ENCODE measurements around the gene FARS2. TPM values are rescaled to one million over a fixed set of nuclear protein-coding genes. Genes with fewer than 3 reads are reported as not detected.

FARS2 gene
- total and polyA plus RNA-seq, 5 donors from 2014 or later = 26.9 to 39.7 (median 34.9) TPM

GRCh38 chr6:5250451-5250850 is 10.9 kb upstream of the FARS2 start:
- Mint-ChIP-seq H3K27me3 (no peaks in the 10 kb centered on the region), H3K36me3 (peaks cover 17% of the 10 kb centered on the region), H3K9me3 (peaks cover 0 to 2% (median 0%) of the 10 kb centered on the region in 7 donors), H3K4me3 (no peak overlapping the region), H3K27ac (no peak overlapping the region), H3K4me1 (peaks cover 3 to 9% (median 6%) of the 10 kb centered on the region in 4 donors)
- Histone ChIP-seq H3K4me3 (ENCODE audit: low read depth, low read length) (no peak overlapping the region), H3K27ac (ENCODE audit: insufficient read depth, low read length, poor library complexity, severe bottlenecking) (no peak overlapping the region), H3K9me3 (ENCODE audit: control insufficient read depth in 2 of 2, low read length in 2 of 2) (no peaks in the 10 kb centered on the region), H3K27me3 (ENCODE audit: control insufficient read depth, insufficient read depth, low read length) (no peaks in the 10 kb centered on the region), H3K36me3 (ENCODE audit: control insufficient read depth, insufficient read depth, low read length) (no peaks in the 10 kb centered on the region), H3K4me1 (ENCODE audit: control insufficient read depth, insufficient read depth, low read length, poor library complexity, severe bottlenecking) (no peaks in the 10 kb centered on the region)
- ATAC-seq (ENCODE audit: low read depth in 2 of 2) = no peak
- DNase-seq = no peak

GRCh38 chr6:5250911-5251310 is 10.4 kb upstream of the FARS2 start:
- Histone ChIP-seq H3K9me3 (ENCODE audit: control insufficient read depth in 2 of 2, low read length in 2 of 2) (no peaks in the 10 kb centered on the region), H3K27me3 (ENCODE audit: control insufficient read depth, insufficient read depth, low read length) (no peaks in the 10 kb centered on the region), H3K4me3 (ENCODE audit: low read depth, low read length) (no peak overlapping the region), H3K4me1 (ENCODE audit: control insufficient read depth, insufficient read depth, low read length, poor library complexity, severe bottlenecking) (no peaks in the 10 kb centered on the region), H3K27ac (ENCODE audit: insufficient read depth, low read length, poor library complexity, severe bottlenecking) (no peak overlapping the region), H3K36me3 (ENCODE audit: control insufficient read depth, insufficient read depth, low read length) (no peaks in the 10 kb centered on the region)
- peaks cover 0 to 8% (median 5%) of the 10 kb centered on the region in 4 donors for H3K4me1 Mint-ChIP-seq
- H3K27me3 Mint-ChIP-seq = no peaks in the 10 kb centered on the region
- ATAC-seq (ENCODE audit: low read depth in 2 of 2) (no peak), DNase-seq (no peak)
- peaks cover 17% of the 10 kb centered on the region for H3K36me3 Mint-ChIP-seq
- H3K27ac Mint-ChIP-seq = no peak overlapping the region
- no peak overlapping the region for H3K4me3 Mint-ChIP-seq
- peaks cover 0 to 2% (median 0%) of the 10 kb centered on the region in 7 donors for H3K9me3 Mint-ChIP-seq

DNA sequence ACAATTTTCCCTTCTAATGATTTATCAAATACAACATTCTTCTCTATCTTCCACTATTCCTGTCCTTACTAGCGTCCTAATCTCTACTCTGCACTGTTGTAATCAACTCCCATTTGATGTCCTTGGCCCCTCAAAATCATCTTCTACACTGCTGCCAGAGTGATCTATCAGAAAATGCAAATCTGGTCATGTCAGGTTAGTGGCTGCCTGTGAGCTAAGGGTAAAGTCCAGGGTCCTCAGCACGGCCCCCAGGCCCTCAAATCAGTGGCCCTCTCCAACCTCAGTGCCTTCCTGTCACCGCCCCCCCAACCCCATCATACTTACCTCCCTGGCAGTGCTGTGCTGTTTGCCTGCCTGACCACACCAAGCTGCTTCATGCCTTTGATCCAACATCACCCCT is 4.4 kb upstream of the FARS2 start:
- Histone ChIP-seq H3K36me3 (ENCODE audit: control insufficient read depth, insufficient read depth, low read length) (no peaks in the 10 kb centered on the region), H3K4me1 (ENCODE audit: control insufficient read depth, insufficient read depth, low read length, poor library complexity, severe bottlenecking) (peaks cover 12% of the 10 kb centered on the region), H3K27me3 (ENCODE audit: control insufficient read depth, insufficient read depth, low read length) (no peaks in the 10 kb centered on the region), H3K27ac (ENCODE audit: insufficient read depth, low read length, poor library complexity, severe bottlenecking) (no peak overlapping the region), H3K9me3 (ENCODE audit: control insufficient read depth in 2 of 2, low read length in 2 of 2) (no peaks in the 10 kb centered on the region), H3K4me3 (ENCODE audit: low read depth, low read length) (no peak overlapping the region)
- H3K9me3 Mint-ChIP-seq = no peaks in the 10 kb centered on the region
- H3K27me3 Mint-ChIP-seq = peaks cover 4% of the 10 kb centered on the region
- no peak for ATAC-seq (ENCODE audit: low read depth in 2 of 2)
- peak overlapping the region in 1 of 3 donors; percentile 53 for H3K27ac Mint-ChIP-seq
- no peak for DNase-seq
- H3K4me1 Mint-ChIP-seq = peaks cover 12 to 26% (median 21%) of the 10 kb centered on the region in 4 donors
- peaks cover 19% of the 10 kb centered on the region for H3K36me3 Mint-ChIP-seq
- no peak overlapping the region for H3K4me3 Mint-ChIP-seq

DNA sequence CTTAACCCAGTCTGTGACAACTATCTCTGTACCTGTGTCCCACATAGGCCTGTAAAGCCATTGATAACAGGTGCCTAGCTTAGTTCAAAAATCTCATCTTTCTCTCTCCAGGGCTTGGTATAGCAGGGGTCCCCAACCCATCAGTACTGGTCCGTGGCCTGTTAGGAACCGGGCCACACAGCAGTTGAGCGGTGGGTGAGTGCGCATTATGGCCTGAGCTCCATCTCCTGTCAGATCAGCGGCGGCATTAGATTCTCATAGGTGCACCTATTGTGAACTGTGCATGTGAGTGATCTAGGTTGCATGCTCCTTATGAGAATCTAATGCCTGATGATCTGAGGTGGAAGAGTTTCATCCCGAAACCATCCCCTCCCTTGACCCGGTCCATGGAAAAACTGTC is 3.9 kb upstream of the FARS2 start:
- H3K4me3 ChIP-seq (ENCODE audit: low read depth, low read length) = no peak overlapping the region
- H3K36me3 ChIP-seq (ENCODE audit: control insufficient read depth, insufficient read depth, low read length) = no peaks in the 10 kb centered on the region
- Mint-ChIP-seq H3K4me3 (peak overlapping the region in 1 of 4 donors; percentile 100), H3K4me1 (peaks cover 10 to 26% (median 23%) of the 10 kb centered on the region in 4 donors), H3K27ac (peak overlapping the region in 1 of 3 donors; percentile 52), H3K27me3 (peaks cover 4% of the 10 kb centered on the region), H3K36me3 (peaks cover 16% of the 10 kb centered on the region), H3K9me3 (no peaks in the 10 kb centered on the region)
- DNase-seq (no peak), ATAC-seq (ENCODE audit: low read depth in 2 of 2) (no peak)
- H3K27me3 ChIP-seq (ENCODE audit: control insufficient read depth, insufficient read depth, low read length) = no peaks in the 10 kb centered on the region
- H3K9me3 ChIP-seq (ENCODE audit: control insufficient read depth in 2 of 2, low read length in 2 of 2) = no peaks in the 10 kb centered on the region
- peaks cover 16% of the 10 kb centered on the region for H3K4me1 ChIP-seq (ENCODE audit: control insufficient read depth, insufficient read depth, low read length, poor library complexity, severe bottlenecking)
- no peak overlapping the region for H3K27ac ChIP-seq (ENCODE audit: insufficient read depth, low read length, poor library complexity, severe bottlenecking)

DNA sequence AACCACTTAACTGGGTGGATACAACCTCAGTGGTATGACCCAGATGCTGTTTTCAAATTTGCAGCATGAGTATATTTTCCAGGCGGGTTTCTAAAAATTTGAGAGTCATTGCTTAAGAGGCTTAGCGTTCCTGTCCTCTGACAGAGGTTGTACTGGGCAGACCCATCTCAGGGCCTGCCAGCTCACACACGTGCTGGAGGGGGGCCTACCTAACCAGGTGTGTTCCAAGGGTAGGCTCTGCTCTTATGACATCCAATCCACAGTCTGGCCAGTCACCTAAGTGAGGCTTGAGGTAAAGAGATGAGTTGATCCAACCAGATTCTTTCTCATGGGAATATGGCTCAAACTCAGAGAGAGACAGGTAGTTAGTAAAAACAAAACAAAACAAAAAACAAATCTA is 1.9 kb upstream of the FARS2 start:
- Mint-ChIP-seq H3K27me3 (peaks cover 4% of the 10 kb centered on the region), H3K36me3 (peaks cover 13% of the 10 kb centered on the region), H3K9me3 (no peaks in the 10 kb centered on the region), H3K4me3 (peak overlapping the region; percentile 94 to 100 (median 98)), H3K4me1 (peaks cover 14 to 33% (median 26%) of the 10 kb centered on the region in 4 donors), H3K27ac (peak overlapping the region; percentile 100)
- peaks cover 20% of the 10 kb centered on the region for H3K4me1 ChIP-seq (ENCODE audit: control insufficient read depth, insufficient read depth, low read length, poor library complexity, severe bottlenecking)
- H3K27ac ChIP-seq (ENCODE audit: insufficient read depth, low read length, poor library complexity, severe bottlenecking) = peak overlapping the region; percentile 98
- no peaks in the 10 kb centered on the region for H3K36me3 ChIP-seq (ENCODE audit: control insufficient read depth, insufficient read depth, low read length)
- H3K9me3 ChIP-seq (ENCODE audit: control insufficient read depth in 2 of 2, low read length in 2 of 2) = no peaks in the 10 kb centered on the region
- no peaks in the 10 kb centered on the region for H3K27me3 ChIP-seq (ENCODE audit: control insufficient read depth, insufficient read depth, low read length)
- peak overlapping the region; percentile 95 for H3K4me3 ChIP-seq (ENCODE audit: low read depth, low read length)
- DNase-seq (no peak), ATAC-seq (ENCODE audit: low read depth in 2 of 2) (no peak)

GRCh38 chr6:5260111-5260620 is 1.1 kb upstream of the FARS2 start:
- no peaks in the 10 kb centered on the region for H3K9me3 Mint-ChIP-seq
- H3K9me3 ChIP-seq (ENCODE audit: control insufficient read depth in 2 of 2, low read length in 2 of 2) = no peaks in the 10 kb centered on the region
- peak overlapping the region; percentile 95 for H3K4me3 ChIP-seq (ENCODE audit: low read depth, low read length)
- no peaks in the 10 kb centered on the region for H3K27me3 ChIP-seq (ENCODE audit: control insufficient read depth, insufficient read depth, low read length)
- DNase-seq = peak; percentile 70 to 88 (median 87)
- peak; percentile 68 to 73 for ATAC-seq (ENCODE audit: low read depth in 2 of 2)
- peak overlapping the region; percentile 94 to 100 (median 98) for H3K4me3 Mint-ChIP-seq
- H3K4me1 Mint-ChIP-seq = peaks cover 17 to 37% (median 30%) of the 10 kb centered on the region in 4 donors
- H3K36me3 ChIP-seq (ENCODE audit: control insufficient read depth, insufficient read depth, low read length) = no peaks in the 10 kb centered on the region
- peaks cover 20% of the 10 kb centered on the region for H3K4me1 ChIP-seq (ENCODE audit: control insufficient read depth, insufficient read depth, low read length, poor library complexity, severe bottlenecking)
- H3K27ac ChIP-seq (ENCODE audit: insufficient read depth, low read length, poor library complexity, severe bottlenecking) = peak overlapping the region; percentile 98
- H3K36me3 Mint-ChIP-seq = peaks cover 10% of the 10 kb centered on the region
- peak overlapping the region; percentile 100 for H3K27ac Mint-ChIP-seq
- H3K27me3 Mint-ChIP-seq = peaks cover 4% of the 10 kb centered on the region

DNA sequence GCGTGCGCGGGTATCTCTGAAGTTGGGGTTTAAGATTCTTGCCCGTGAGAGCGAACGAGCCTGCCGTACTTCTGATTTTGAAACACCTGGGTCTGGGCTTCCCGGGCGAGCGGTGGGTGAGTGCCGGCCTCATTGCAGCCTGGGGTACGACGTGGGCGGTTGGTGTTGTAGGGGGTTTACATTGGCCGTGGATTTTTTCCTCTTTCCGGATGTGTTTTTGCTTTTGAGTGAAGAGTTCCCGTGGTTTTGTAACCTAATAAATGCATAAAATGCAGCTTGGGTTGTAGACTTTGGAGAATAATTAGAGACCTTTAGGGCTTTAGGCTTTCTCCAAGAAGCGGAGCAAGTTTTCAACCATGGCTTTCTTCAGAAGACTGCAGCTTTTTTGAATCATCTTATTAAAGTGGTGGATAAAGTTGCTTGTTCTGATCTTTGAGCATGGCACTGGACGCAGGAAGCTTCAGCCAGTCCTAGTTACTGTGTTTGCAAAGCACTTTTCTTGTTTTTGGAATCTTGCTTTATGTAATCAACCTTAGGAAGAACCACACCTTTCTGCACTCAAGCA is 314 bp downstream of the FARS2 start:
- Histone ChIP-seq H3K9me3 (ENCODE audit: control insufficient read depth in 2 of 2, low read length in 2 of 2) (no peaks in the 10 kb centered on the region), H3K4me3 (ENCODE audit: low read depth, low read length) (peak overlapping the region; percentile 93), H3K36me3 (ENCODE audit: control insufficient read depth, insufficient read depth, low read length) (no peaks in the 10 kb centered on the region), H3K4me1 (ENCODE audit: control insufficient read depth, insufficient read depth, low read length, poor library complexity, severe bottlenecking) (peaks cover 20% of the 10 kb centered on the region), H3K27ac (ENCODE audit: insufficient read depth, low read length, poor library complexity, severe bottlenecking) (peak overlapping the region; percentile 98), H3K27me3 (ENCODE audit: control insufficient read depth, insufficient read depth, low read length) (no peaks in the 10 kb centered on the region)
- Mint-ChIP-seq H3K36me3 (peaks cover 16% of the 10 kb centered on the region), H3K9me3 (no peaks in the 10 kb centered on the region), H3K4me3 (peak overlapping the region; percentile 94 to 100 (median 98)), H3K27me3 (peaks cover 4% of the 10 kb centered on the region), H3K4me1 (peaks cover 22 to 44% (median 34%) of the 10 kb centered on the region in 4 donors), H3K27ac (peak overlapping the region; percentile 100)
- no peak for DNase-seq
- ATAC-seq (ENCODE audit: low read depth in 2 of 2) = no peak

DNA sequence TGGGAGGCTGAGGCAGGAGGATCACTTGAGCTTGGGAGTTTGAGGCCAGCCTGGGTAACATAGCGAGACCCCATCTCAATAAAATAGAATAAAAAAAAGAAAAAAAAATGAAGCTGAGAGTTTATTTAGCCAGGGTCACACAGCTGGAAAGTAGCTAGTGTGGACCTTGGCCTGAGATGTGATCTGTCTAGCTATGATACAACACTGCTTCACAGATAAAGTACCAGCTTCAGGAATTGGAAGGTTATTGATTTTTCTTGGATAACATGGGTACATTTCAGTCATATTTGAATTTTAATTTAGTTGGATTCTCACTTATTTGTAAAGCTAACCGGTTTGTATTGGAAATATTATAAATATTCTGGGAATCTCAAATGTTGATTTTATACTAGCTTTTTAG is 5.1 kb downstream of the FARS2 start:
- Histone ChIP-seq H3K4me3 (ENCODE audit: low read depth, low read length) (no peak overlapping the region), H3K36me3 (ENCODE audit: control insufficient read depth, insufficient read depth, low read length) (peaks cover 2% of the 10 kb centered on the region), H3K27ac (ENCODE audit: insufficient read depth, low read length, poor library complexity, severe bottlenecking) (no peak overlapping the region), H3K9me3 (ENCODE audit: control insufficient read depth in 2 of 2, low read length in 2 of 2) (no peaks in the 10 kb centered on the region), H3K4me1 (ENCODE audit: control insufficient read depth, insufficient read depth, low read length, poor library complexity, severe bottlenecking) (peaks cover 13% of the 10 kb centered on the region), H3K27me3 (ENCODE audit: control insufficient read depth, insufficient read depth, low read length) (no peaks in the 10 kb centered on the region)
- Mint-ChIP-seq H3K9me3 (no peaks in the 10 kb centered on the region), H3K27ac (no peak overlapping the region), H3K4me3 (peak overlapping the region in 1 of 4 donors; percentile 2), H3K27me3 (no peaks in the 10 kb centered on the region), H3K4me1 (peaks cover 22 to 38% (median 30%) of the 10 kb centered on the region in 4 donors), H3K36me3 (peaks cover 29% of the 10 kb centered on the region)
- ATAC-seq (ENCODE audit: low read depth in 2 of 2) (no peak), DNase-seq (no peak)
